SKM-1 treated with dmso at 0.1 percent for 144 hours (cell line): ENCODE data around the gene ATP11A.

Experiments
- DNase-seq: peaks from one replicate; lab custom pipeline; 2025; ENCODE audit not compliant: unreplicated experiment; lab: John Stamatoyannopoulos, UW

ATP11A gene

DNA sequence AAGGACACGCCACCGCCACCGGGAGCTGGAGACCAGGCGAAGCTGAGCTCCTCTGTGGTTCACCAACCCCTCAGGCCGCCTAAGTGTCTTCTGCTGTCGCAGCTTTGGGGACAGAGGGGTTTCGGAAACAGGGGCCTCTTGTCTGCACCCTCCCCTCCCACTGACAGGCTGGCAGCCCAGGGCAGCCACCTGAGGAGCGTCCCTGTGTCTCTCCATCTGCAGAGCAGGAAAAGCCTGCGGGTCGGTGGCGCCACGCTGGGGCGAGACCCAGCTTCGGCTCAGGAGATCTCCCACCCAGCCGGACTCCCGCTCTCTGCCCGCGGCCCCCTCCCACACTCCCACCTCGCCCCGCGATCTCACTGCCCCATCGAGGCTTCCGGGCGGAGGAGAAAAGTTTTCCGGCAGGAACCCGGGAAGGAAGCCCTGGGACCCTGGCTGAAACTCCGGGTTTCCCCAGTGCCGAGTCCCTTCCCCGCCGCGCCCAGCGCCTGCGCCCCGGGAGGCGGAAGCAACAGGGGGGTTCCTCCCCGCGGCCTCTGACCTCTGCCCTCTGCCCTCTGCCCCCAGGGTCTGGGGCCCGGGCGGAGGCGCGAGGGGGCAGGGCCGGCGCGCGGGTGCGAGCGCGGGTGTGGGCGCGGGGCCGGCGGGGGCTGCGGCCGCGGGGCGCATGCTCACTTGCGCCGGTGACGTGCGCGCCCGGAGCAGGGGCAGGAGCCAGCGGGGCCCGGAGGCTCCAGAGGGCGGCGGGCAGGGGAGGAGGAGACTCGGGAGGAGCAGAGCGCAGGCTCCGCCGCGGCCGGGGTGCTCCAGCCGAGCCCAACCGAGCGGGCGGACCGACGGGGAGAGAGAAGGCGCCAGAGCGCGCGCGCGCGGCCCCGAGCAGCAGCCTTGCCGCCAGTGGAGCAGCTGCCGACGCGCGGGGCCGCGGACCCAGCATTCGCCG, at the start of gene ATP11A:
ATP11A (plus strand) TSS at position 736 of the 943 bp plus-strand sequence. CDS start 379 bp downstream, outside the sequence.
- peak; percentile 69 for DNase-seq

DNA sequence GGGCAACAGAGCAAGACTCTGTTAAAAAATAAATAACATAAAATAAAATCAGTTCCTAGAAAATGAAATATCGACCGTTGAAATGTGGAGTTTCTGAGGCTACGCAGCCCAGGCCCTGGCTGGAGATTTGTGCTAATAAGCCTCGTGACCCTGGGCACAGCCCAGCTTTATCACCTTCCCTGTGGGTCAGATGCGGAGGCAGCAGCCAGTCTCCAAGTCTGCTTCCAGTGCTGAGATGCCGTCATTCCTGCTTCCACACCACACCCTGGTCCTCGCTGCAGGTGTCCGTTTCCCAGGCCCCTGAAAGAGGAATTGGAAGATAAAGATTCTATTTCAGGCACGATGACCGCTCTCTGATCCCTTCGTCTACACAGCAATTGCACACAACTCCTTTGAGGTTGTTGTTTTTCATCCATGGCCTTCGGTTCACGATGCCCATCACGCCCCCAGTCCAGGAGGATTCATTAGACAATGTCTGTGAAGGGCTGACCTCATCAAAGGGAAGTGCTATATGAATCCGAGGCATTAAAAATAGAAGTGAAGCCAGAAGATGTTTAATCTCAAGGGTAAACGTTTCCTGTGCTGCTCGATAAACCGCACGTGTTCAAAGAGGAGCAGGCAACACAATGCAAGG, 48.3 kb upstream of the ATP11A start:
- no peak for DNase-seq

DNA sequence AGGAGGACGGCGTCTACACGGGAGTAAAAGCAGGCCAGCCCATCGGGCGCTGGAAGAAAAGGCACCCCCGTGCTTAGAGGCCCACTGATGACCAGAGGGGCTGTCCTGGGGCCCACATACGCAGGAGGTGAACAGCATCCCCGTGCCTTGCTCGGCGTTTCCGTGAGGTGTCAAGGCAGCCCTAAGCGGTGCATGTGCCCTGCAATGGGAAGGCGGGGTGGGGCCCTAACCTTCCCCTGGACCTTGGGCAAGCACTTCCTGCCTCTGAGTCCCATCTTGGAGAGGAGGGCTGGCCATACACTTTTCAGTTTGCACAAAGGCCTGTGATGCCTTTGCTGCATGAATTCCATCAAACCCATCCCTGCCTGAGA, 47.8 kb upstream of the ATP11A start:
- DNase-seq = no peak

DNA sequence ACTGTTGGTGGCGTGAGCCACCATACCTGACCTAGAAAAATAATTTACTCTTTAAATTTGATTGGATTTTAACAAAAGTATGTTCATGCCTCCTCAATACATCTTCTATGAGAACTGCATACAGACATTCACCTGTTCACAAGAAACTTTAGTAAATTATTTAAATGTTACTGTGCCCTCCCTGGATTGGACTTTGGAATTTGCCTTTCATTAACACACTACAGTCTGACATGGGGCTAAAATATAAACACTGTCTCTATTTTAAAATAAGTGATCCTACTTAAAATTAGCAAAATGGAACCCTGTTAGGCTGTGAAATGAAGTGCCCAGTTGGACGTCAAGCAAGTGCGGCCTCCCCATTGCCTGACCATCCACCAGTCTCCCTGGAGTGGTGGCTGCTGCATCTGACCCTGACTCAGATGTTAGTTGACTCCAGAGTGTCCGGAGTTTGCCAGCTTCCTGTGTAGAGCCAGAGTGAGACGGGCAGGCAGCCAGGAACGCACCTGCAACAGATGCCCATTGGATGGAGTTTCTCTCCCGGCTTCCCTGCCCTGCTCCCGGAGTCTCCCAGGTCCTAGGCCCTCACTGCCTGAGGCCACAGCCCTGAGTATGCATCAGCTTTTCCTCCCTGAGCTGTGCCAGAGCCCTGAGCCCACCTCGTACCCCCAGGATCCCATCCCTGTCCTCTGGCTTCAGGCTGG, 45.9 kb upstream of the ATP11A start:
- DNase-seq = no peak

DNA sequence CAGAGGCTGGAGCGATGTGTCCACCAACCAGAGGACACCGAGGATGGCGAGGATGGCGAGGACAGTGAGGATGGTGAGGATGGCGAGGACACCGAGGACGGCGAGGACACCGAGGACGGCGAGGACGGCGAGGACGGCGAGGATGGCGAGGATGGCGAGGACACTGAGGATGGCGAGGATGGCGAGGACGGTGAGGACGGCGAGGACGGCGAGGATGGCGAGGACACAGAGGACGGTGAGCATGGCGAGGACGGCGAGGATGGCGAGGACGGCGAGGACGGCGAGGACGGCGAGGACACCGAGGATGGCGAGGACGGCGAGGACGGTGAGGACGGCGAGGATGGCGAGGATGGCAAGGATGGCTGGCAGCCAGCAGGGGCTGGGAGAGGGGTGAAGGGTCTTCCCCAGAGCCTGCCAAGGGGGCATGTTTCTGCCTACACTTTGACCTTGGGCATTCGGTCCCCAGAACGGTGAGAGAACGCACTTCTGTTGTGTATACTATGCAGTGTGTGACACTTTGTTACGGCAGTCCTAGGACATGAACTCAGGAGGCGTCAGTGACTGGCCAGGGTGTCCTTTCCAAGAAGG, 44.4 kb upstream of the ATP11A start:
- no peak for DNase-seq

DNA sequence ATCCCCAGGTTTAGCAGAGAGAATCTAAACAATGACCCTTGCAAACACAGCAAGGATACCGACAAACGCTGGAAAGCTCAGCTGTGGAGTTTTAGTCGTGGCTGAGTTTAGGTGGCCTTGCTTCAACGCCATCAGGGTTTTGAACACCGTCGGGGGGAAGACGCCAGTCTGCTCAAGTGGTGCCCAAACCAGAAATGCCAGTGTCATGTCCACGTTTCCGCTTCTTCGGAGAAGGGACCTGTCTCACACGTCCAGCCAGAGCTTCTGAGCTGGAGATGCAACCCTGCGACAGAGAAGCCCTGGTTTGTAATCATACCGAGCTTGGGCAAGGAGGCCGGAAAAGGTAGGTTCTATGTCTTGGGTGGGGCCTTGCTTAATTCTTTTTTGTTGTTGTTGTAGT, 42.6 kb upstream of the ATP11A start:
- no peak for DNase-seq

DNA sequence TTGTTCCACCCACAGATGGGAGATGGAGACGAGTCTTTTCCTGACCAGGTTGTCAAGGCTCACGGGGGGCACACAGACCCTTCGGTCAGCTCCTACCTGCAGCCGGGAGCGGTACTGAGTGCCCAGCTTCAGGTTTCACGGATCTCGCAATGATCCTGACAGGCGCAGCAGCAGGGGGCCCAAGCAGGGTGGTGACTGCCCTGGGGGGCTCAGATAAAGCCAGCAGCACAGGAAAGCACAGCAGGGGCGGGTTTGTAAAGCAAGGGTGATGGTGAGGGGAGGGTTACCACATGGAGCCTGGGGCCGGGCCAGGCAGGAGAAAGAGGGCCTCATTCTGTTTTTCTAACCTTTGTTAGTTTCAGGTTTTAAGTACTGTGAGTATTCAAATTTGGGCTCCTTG, 41.7 kb upstream of the ATP11A start:
- DNase-seq = no peak

DNA sequence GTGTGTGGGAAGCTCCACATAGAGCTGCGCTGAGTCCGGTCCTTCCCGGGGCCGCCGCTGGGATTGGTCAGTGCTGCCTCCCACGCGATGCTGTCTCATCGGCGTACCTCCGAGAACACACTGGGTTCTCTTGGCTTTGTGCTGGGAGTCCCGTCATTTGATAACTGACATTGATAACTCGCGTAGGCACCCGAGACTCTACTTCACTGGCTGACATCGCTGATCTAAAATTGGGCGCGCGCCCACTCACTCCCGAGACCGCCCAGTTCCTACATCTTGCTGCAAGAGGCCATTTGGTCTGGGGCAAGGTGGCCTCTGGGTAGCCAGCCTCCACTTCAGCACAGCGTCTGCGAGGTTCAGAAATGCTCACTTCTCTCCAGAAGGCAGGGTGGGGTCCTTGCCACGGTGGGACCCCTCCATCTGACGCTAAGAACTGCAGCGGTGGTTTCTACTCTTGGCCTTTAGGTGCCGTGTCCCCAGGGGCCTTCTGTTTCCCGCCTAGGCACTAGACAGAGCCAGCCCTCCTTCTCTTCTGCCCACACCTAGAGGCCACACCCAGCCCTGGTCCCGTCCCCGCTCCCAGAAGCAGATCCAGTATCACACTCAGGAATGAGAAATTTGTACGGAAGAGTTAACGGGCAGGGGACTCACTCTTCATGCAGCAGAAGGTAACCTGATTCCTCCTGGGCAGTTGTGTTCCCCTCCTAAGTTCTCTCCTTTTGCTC, 40.7 kb upstream of the ATP11A start:
- no peak for DNase-seq

DNA sequence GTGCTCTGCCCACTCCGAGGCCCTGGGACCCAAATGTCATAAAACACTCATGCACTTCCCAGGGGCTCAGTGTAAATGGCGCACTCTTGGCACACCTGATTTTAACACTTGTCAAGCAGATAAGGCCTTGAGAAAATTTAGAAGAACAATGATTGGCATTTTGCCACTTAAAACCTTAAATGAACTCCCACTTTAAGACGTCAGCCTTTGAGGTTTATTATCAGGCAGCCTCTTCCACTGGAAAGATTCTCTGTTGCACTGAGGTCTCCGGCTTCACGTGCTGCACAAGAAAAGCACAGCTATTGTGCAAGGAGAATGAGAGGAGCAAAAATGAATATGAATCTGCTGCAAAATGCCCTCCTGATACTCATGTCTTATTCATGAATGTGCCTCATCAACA, 38.5 kb upstream of the ATP11A start:
- no peak for DNase-seq

DNA sequence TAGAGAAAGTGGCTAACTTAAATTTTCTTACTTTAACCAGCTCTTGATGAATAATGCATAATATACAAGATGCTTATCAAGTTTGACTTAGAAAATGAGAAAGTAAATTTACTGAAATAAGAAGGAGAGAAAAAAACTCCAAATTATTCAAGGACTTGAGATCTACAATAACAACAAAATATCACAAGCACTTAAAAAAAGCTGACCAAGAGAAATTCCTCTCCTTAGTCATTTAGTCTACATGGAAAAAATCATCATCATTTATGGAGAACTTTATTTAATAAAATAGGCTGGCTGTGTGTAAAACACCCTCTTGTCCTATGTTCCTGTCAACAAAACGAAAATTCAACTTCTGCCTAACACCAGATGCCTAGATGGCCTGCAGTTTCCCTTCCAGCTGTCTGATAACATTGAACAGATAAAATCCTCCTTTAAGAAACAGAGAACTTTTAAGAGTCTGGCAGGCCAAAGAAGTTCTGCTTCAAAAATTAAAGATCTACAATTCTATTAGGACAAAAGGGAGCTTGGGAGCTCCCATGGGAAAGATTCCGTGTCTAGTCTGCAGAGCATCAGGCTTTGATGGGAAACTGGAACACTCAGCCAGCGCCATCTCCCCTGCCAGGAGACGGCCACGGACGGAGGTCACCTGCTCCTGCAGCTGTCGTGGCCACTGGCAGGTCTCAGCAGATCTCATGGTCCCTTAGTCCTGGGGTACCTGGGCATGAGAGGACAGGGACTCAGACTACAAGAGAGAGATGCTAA, 37.9 kb upstream of the ATP11A start:
- no peak for DNase-seq

DNA sequence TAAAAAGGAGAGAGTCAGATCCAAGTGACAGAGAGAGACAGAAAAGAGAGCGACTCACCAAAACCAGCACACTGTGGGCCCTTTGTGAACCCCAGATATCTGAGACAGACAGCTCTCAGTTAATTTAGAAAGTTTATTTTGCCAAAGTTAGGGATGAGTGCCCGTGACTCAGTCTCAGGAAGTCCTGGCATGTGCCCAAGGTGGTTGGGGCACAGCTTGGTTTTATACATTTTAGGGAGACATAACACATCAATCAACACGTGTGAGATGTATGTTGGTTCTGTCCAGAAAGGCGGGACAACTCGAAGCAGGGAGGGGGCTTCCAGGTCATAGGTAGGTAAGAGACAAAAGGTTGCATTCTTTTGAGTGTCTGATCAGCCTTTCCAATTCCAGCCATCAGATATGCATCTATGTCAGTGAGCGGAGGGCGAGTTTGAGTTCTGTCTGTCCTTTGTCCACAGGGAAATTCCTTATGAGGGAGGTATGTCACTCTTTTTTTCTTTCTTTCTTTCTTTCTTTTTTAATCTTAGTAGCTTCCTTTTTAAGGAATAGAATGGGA, 37.2 kb upstream of the ATP11A start:
- no peak for DNase-seq

DNA sequence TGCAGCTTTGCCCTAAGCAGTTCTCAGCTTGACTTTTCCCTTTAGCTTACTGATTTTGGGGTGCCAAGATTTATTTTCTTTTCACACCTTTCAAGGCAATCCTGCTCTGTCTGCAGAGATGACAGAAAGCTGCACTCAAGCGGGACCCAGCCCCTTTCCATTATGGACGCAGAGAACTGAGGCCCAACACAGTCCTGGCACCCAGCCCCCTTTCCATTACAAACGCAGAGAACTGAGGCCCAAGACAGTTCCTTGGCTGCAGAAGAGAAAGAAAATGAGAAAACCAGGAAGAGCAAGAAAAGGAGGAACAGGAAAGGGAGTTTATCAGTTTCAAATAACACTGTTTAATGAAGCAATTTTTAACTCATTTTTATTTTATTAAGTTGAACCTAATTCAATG, 36.8 kb upstream of the ATP11A start:
- no peak for DNase-seq

DNA sequence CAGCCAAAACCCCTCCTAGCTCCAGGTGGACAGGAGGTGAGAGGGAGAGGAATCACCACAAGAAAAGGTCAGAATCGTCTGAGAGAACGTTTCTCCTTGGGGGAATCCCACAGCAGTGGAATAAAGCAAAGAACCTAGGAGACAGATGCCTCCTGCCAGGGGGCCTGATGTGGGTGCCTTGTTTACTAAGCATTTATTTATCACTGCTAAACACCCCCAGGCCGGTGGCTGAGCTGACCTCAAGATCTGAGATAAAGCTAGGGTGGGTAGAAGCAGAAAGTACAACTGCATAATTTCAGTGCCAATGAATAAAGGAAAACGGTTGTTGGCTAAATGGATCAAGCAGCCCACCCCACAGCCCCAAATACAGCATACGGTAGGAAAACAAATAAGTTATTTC, 33.9 kb upstream of the ATP11A start:
- no peak for DNase-seq

DNA sequence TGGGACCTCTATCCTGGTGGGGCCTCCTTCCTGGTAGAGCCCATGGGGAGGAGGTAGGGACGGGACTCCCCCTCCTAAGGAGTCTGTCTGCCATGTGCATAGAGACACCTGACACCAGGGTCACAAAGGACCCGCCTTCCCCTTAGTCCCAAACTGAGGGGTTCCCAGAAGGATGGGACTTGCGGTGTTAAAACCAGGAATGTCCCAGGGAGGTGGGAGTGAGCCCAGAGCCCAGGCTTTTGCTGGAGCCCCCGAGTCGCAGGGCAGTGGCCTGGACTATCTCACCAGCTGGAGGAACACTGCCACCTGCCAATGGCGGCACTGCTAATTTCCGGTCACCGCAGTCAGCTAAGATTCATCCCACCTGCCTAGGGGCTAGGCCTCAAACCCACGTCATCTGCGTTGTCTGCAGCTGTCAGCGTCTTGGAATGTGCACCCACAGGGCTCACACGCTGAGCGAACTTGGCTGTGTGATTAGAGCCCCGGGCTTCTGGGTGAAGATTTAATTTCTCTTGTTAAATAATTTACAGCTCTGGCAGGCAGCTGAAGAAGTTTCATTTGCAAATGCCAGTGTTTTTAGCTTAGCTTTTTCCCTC, 31.9 kb upstream of the ATP11A start:
- DNase-seq = no peak

DNA sequence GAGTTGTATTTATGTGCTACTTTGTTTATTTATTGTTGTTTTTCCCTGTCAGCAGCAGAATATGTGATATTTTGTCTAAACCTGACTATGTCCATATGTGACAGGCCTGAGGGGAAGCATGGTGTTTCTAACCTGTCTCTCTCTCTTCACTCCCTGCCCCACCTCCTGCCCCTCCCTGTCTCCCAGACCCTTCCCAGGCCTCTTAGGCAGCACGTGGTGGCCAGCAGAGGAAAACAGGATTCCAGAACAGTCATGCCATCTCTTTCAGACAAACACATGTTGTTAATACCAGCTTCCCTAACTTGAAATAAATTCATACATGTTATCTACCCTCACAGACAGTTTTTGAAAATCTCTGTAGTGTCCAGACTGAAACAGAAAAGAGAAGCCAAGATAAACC, 31.0 kb upstream of the ATP11A start:
- no peak for DNase-seq

DNA sequence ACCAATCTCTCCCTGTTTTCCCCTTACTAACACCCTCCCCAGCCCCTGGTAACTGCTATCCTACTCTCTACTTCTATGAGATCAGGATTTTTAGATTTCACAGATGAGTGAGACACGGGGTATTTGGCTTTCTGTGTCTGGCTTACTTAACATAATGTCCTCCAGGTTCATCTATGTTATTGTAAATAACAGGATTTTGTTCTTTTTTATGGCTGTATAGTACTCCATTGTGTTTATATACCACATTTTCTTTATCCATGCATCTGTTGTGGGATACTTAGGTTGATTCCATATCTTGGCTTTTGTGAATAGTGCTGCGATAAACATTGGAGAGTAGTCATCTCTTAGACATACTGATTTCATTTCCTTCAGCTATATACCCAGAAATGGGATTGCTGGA, 28.5 kb upstream of the ATP11A start:
- no peak for DNase-seq

DNA sequence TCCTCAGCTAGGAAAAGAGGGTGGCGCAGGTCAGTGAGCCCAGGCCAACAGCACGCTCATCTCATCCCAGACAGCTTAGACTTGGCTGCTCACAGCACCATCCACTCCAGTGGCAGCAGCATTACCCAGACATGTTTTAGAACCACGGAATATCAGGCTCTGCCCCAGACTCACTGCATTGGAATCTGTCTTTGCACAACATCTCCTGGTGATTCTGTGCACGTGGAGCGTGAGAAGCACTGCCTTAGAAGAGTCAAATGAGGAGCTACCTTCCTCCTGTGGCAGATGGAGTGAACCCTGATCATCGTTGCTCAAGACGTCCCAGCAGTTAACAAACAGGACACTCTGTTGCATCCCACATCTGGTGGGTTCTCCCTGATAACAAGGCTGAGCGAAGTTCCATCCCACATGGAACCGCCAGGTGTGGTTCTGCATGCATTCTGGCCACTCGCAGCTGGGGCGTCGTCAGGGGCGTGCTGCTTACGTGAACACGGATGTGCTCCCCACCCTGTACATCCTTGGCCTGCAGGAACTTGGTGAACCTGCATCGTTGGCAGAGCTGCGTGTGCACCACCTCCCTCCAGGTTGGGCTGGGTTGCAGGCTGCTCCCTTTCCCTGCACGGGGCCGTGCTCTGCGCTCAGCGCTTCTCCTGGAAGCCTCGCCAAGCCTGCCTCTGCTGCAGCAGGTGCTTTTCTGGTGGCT, 25.2 kb upstream of the ATP11A start:
- no peak for DNase-seq

DNA sequence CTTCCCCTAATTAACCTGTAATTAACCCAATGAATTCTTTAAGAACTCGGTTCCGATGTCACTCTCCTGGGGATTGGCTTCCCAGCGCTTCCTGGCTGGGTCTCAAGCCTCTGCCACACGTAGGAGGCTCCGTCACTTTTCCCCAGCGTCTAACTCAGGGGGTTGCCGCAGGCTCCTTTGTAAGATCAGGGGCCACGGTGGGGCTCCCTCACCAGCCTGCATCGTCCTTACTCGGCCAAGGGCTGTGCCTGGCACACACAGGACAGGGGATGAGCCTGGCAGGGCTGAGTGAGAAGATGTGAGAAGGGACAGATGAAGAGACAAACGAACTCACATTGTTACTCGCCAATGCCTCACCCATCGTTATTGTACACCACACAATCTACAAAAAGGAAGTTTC, 20.9 kb upstream of the ATP11A start:
- DNase-seq = no peak
